ENCODE results near the gene THOP1.

THOP1 gene

GRCh38 chr19:2744113-2744512 is 41.2 kb upstream of the THOP1 start:
- Mint-ChIP-seq H3K27ac (no peak overlapping the region), H3K27me3 (ENCODE audit: low read depth) (peaks cover 28% of the 10 kb centered on the region), H3K4me1 (peaks cover 3% of the 10 kb centered on the region), H3K36me3 (ENCODE audit: low read depth) (no peaks in the 10 kb centered on the region), H3K4me3 (no peak overlapping the region), H3K9me3 (no peaks in the 10 kb centered on the region)
- no peak for TF ChIP-seq CTCF (IDR thresholded peaks at IDR 0.05; ENCODE audit: unreplicated experiment in 3 of 3)

GRCh38 chr19:2747349-2747748 is 38.0 kb upstream of the THOP1 start:
- Mint-ChIP-seq H3K36me3 (ENCODE audit: low read depth) (no peaks in the 10 kb centered on the region), H3K4me1 (no peaks in the 10 kb centered on the region), H3K27me3 (ENCODE audit: low read depth) (peaks cover 24% of the 10 kb centered on the region), H3K9me3 (no peaks in the 10 kb centered on the region), H3K4me3 (no peak overlapping the region), H3K27ac (no peak overlapping the region)
- TF ChIP-seq CTCF (IDR thresholded peaks at IDR 0.05; ENCODE audit: unreplicated experiment in 3 of 3), result no peak

GRCh38 chr19:2750808-2751437 is 34.4 kb upstream of the THOP1 start:
- H3K36me3 Mint-ChIP-seq (ENCODE audit: low read depth), result peaks cover 12% of the 10 kb centered on the region
- TF ChIP-seq CTCF (IDR thresholded peaks at IDR 0.05; ENCODE audit: unreplicated experiment in 3 of 3), result no peak

GRCh38 chr19:2751438-2751830 is 33.9 kb upstream of the THOP1 start:
- H3K27ac Mint-ChIP-seq, result no peak overlapping the region
- H3K36me3 Mint-ChIP-seq (ENCODE audit: low read depth), result peaks cover 15% of the 10 kb centered on the region
- H3K4me3 Mint-ChIP-seq, result no peak overlapping the region
- TF ChIP-seq CTCF (IDR thresholded peaks at IDR 0.05; ENCODE audit: unreplicated experiment in 3 of 3), result no peak
- no peaks in the 10 kb centered on the region for H3K4me1 Mint-ChIP-seq
- peaks cover 8% of the 10 kb centered on the region for H3K27me3 Mint-ChIP-seq (ENCODE audit: low read depth)
- H3K9me3 Mint-ChIP-seq, result no peaks in the 10 kb centered on the region

More at GRCh38 chr19:2750808-2751437, 34.4 kb upstream of the THOP1 start:
- Mint-ChIP-seq H3K27ac (no peak overlapping the region), H3K9me3 (no peaks in the 10 kb centered on the region), H3K4me3 (no peak overlapping the region), H3K27me3 (ENCODE audit: low read depth) (peaks cover 8% of the 10 kb centered on the region), H3K4me1 (no peaks in the 10 kb centered on the region)

GRCh38 chr19:2754659-2755447 is 30.4 kb upstream of the THOP1 start:
- H3K27ac Mint-ChIP-seq, result no peak overlapping the region
- no peaks in the 10 kb centered on the region for H3K9me3 Mint-ChIP-seq
- no peak overlapping the region for H3K4me3 Mint-ChIP-seq
- TF ChIP-seq CTCF (IDR thresholded peaks at IDR 0.05; ENCODE audit: unreplicated experiment in 3 of 3), result no peak
- H3K27me3 Mint-ChIP-seq (ENCODE audit: low read depth), result no peaks in the 10 kb centered on the region
- peaks cover 28% of the 10 kb centered on the region for H3K36me3 Mint-ChIP-seq (ENCODE audit: low read depth)
- no peaks in the 10 kb centered on the region for H3K4me1 Mint-ChIP-seq

- TF ChIP-seq CTCF (IDR thresholded peaks at IDR 0.05; ENCODE audit: unreplicated experiment in 3 of 3), result no peak
- peaks cover 30% of the 10 kb centered on the region for H3K36me3 Mint-ChIP-seq (ENCODE audit: low read depth)
- no peak overlapping the region for H3K4me3 Mint-ChIP-seq
- no peaks in the 10 kb centered on the region for H3K9me3 Mint-ChIP-seq
- no peaks in the 10 kb centered on the region for H3K4me1 Mint-ChIP-seq
- H3K27me3 Mint-ChIP-seq (ENCODE audit: low read depth), result no peaks in the 10 kb centered on the region
- H3K27ac Mint-ChIP-seq, result no peak overlapping the region
These were observed 29.9 kb upstream of the THOP1 start for GRCh38 chr19:2755448-2755705.

All from nephron (organoid).